KMS-11 (cell line): ENCODE measurements around the gene OXCT1.

Experiments
- H2AFZ ChIP-seq: fragments of 200-600 bp; sonication (generic); 2 replicates; pipeline ENCODE4 v1.6.1; 2016; ENCODE audit warnings: antibody characterized with exemption, mixed run types, low read depth
- H3K27ac ChIP-seq: fragments of 200-600 bp; sonication (generic); 2 replicates; pipeline ENCODE4 v1.6.1; 2016; ENCODE audit warnings: mild to moderate bottlenecking, mixed run types
- H3K27me3 ChIP-seq: fragments of 200-600 bp; sonication (generic); 2 replicates; pipeline ENCODE4 v1.6.1; 2017; ENCODE audit warnings: mild to moderate bottlenecking, low read depth, mixed run types, moderate library complexity; ENCODE audit not compliant: insufficient read depth
- H3K36me3 ChIP-seq: fragments of 200-600 bp; sonication (generic); 2 replicates; pipeline ENCODE4 v1.6.1; 2017; ENCODE audit warnings: mild to moderate bottlenecking, mixed run types; ENCODE audit not compliant: insufficient read depth
- H3K4me1 ChIP-seq: fragments of 200-600 bp; sonication (generic); 2 replicates; pipeline ENCODE4 v1.6.1; 2016; ENCODE audit warnings: mild to moderate bottlenecking, low read depth, mixed run types; ENCODE audit not compliant: poor library complexity, severe bottlenecking
- H3K4me2 ChIP-seq: fragments of 200-600 bp; sonication (generic); 2 replicates; pipeline ENCODE4 v1.7.0; 2016; ENCODE audit warnings: mild to moderate bottlenecking, mixed run types
- H3K4me3 ChIP-seq: fragments of 200-600 bp; sonication (generic); IDR thresholded peaks from 2 replicates; pipeline ENCODE4 v1.6.1; 2017; ENCODE audit warnings: low read depth, low read length, mixed read lengths; ENCODE audit not compliant: insufficient read depth
- H3K79me2 ChIP-seq: fragments of 200-600 bp; sonication (generic); 2 replicates; pipeline ENCODE4 v1.6.1; 2016; ENCODE audit warnings: low read depth, mixed run types; ENCODE audit not compliant: insufficient read depth
- H3K9ac ChIP-seq: fragments of 200-600 bp; sonication (generic); 2 replicates; pipeline ENCODE4 v1.6.1; 2016; ENCODE audit warnings: mild to moderate bottlenecking, mixed run types
- H4K20me1 ChIP-seq: fragments of 200-600 bp; sonication (generic); 2 replicates; pipeline ENCODE4 v1.6.1; 2016; ENCODE audit warnings: mild to moderate bottlenecking, mixed run types; ENCODE audit not compliant: insufficient read depth
- TF ChIP-seq, protein P1 (sequence below): fragments of 200-600 bp; sonication (generic); conservative IDR thresholded peaks from 2 replicates; pipeline ENCODE4 v1.6.1; 2017; ENCODE audit warnings: low read depth, mild to moderate bottlenecking, antibody characterized with exemption, low read length, moderate library complexity, mixed read lengths

Gene OXCT1

DNA sequence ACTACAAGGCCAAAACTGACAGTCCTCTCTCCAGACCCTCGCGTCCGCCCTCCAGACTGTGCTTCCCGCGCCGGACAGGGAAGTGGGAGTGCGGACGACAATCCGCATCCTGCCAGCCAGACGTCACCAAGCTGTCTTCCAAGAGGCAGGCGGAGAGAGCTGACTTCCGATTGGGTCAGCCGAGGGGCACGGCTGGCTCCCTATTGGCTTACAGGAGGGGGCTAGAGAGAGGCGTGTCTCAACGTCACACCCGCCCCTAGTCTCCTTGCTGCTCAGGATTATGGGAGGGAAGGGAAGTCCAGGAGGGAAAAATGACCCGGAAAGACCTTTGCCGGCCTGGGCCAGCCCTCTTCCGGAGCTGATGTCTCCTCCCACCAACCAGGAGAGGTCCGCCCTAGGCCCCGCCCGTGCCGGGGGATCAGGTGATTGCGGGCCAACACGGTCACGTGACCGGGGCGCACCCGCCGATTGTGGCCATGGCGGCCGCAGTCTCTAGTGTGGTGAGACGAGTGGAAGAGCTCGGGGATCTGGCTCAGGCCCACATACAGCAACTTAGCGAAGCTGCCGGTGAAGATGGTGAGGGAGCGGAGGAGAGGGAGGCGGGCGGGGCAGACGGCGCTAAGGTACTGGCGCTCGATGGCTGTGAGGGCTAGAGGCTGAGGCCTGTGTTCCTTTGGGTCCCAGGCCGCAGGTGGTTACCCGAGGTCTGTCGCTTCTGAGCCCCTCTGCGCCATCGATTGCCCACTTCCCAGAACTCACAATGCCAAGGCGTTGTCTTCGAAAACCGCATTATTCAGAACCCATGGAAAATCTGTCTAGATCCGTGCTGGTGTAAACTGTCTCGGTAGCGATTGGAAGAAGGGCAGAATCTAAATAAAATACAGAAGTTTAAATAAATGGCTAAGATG lies 33.9 kb upstream of the OXCT1 start, which contains the start of gene RIMOC1:
Gene RIMOC1, plus strand, starts transcription at position 453 of the 908 bp plus-strand sequence. Its CDS starts 24 bp downstream, at position 477.
- H3K4me2 ChIP-seq = peak within 1 kb of the TSS; percentile 90
- H3K36me3 ChIP-seq = no peaks in the 10 kb centered on the region
- H2AFZ ChIP-seq = peak within 1 kb of the TSS; percentile 70
- TF ChIP-seq, protein P1, sequence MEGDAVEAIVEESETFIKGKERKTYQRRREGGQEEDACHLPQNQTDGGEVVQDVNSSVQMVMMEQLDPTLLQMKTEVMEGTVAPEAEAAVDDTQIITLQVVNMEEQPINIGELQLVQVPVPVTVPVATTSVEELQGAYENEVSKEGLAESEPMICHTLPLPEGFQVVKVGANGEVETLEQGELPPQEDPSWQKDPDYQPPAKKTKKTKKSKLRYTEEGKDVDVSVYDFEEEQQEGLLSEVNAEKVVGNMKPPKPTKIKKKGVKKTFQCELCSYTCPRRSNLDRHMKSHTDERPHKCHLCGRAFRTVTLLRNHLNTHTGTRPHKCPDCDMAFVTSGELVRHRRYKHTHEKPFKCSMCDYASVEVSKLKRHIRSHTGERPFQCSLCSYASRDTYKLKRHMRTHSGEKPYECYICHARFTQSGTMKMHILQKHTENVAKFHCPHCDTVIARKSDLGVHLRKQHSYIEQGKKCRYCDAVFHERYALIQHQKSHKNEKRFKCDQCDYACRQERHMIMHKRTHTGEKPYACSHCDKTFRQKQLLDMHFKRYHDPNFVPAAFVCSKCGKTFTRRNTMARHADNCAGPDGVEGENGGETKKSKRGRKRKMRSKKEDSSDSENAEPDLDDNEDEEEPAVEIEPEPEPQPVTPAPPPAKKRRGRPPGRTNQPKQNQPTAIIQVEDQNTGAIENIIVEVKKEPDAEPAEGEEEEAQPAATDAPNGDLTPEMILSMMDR = no peak
- H3K27me3 ChIP-seq = no peaks in the 10 kb centered on the region
- H4K20me1 ChIP-seq = 0 out of 2 replicates have a peak, but pooled peaks cover 3% of the 10 kb centered on the region
- H3K9ac ChIP-seq = peak within 1 kb of the TSS; percentile 83
- H3K79me2 ChIP-seq = peaks cover 25% of the 10 kb centered on the region; the same call in 1 of the 2 replicates
- H3K4me1 ChIP-seq = peaks cover 25% of the 10 kb centered on the region
- peak within 1 kb of the TSS; percentile 51 for H3K27ac ChIP-seq
- peak within 1 kb of the TSS; percentile 72 for H3K4me3 ChIP-seq

DNA sequence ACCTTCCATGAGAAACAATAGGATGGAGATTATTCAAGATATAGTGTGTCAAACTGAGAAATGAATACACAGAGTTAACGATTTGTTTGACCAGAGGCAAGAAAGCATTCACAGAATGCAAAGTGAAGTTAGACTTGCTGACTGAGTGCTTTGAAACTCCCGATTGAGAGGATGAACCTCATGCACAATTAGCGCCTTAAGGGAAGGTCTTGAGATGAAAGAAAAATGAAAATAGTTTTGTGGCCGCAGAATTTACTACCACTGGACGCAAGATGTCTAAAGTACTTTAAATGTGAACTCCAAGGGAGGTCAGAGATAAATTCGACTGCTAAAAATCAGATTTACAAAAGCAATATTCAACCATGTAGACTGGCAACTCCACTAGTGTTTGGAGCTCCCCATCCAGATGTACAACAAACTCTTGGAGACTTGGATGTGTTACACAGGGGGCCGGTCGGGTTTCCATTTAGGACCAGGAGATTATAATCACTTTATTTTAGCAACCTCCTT lies 33.2 kb upstream of the OXCT1 start:
- peak overlapping the region; percentile 75 for H3K4me2 ChIP-seq
- H4K20me1 ChIP-seq = 0 out of 2 replicates have a peak, but pooled peaks cover 3% of the 10 kb centered on the region
- peak overlapping the region; percentile 33; the same call in 1 of the 2 replicates for H3K9ac ChIP-seq
- H3K27ac ChIP-seq = peak overlapping the region; percentile 27; the same call in 1 of the 2 replicates
- peaks cover 25% of the 10 kb centered on the region for H3K4me1 ChIP-seq
- no peaks in the 10 kb centered on the region for H3K36me3 ChIP-seq
- no peak overlapping the region for H3K4me3 ChIP-seq
- H3K27me3 ChIP-seq = no peaks in the 10 kb centered on the region
- peak overlapping the region; percentile 70 for H2AFZ ChIP-seq
- TF ChIP-seq, protein P1 = no peak
- peaks cover 25% of the 10 kb centered on the region; the same call in 1 of the 2 replicates for H3K79me2 ChIP-seq

DNA sequence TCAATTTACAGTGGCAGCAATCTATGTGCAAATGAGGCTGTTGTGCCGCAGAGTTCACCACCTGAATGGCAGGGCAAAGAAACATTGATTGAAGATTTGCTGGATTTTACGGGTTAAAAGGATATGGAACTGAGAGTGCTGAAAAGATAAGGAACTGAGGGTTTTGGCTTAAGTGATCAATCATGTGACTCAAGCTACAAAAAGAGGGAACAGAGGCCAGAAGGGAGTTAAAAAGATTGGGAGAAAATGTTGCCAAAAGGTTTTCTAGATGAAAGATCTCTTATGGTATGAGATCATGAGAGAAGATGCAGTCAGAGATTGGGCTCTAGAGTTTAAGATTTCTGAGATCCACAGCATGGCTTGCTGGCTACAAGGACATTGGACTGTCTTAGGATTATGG lies 26.0 kb upstream of the OXCT1 start:
- H3K4me1 ChIP-seq = peaks cover 30% of the 10 kb centered on the region
- no peak overlapping the region for H3K4me3 ChIP-seq
- H4K20me1 ChIP-seq = no peaks in the 10 kb centered on the region
- H3K9ac ChIP-seq = no peak overlapping the region
- no peak overlapping the region for H3K4me2 ChIP-seq
- H3K36me3 ChIP-seq = no peaks in the 10 kb centered on the region
- TF ChIP-seq, protein P1 = no peak
- no peak overlapping the region for H2AFZ ChIP-seq
- no peaks in the 10 kb centered on the region for H3K27me3 ChIP-seq
- no peak overlapping the region for H3K27ac ChIP-seq
- H3K79me2 ChIP-seq = no peaks in the 10 kb centered on the region

DNA sequence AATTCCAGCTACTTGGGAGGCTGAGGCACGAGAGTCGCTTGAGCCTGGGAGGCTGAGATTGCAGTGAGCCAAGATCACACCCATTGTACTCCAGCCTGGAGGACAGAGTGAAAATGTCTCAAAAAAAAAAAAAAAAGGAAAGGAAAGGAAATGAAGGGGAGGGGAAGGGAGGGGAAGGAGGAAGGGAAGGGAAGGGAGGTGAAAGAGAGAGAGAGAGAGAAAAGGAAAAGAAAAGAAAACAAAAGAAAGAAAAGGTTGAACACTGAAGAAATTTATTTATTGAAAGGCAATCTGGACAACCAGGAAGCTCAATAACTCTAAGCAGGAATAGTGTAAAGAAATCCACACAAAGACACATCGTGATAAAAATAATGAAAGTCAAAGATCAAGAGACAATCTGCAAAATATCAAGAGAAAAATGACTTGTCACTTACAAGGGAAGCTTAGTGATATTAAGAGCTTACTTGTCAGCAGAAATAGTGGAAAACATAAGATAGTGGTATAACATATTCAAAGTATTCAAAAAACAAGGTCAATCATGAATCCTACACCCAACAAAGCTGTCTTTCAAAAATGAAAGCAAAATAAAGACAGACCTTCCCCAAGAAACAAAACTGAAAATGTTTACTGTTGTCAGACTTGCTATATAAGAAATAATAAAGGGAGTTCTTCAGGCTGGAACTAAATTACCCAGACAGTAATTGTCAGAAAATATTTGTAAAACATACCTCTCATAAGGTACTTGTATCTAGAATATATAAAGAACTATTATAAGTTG lies 23.0 kb upstream of the OXCT1 start:
- Histone ChIP-seq H2AFZ (peak overlapping the region; percentile 22; the same call in 1 of the 2 replicates), H3K4me3 (no peak overlapping the region)

More for the DNA sequence above, 23.0 kb upstream of the OXCT1 start:
- Histone ChIP-seq H3K79me2 (no peaks in the 10 kb centered on the region), H3K9ac (no peak overlapping the region), H4K20me1 (no peaks in the 10 kb centered on the region), H3K27ac (no peak overlapping the region), H3K36me3 (no peaks in the 10 kb centered on the region), H3K27me3 (no peaks in the 10 kb centered on the region), H3K4me2 (peak overlapping the region; percentile 71), H3K4me1 (peaks cover 44% of the 10 kb centered on the region)
- TF ChIP-seq, protein P1 = no peak
